Stimulated activated CD4-positive, alpha-beta T cell treated with anti-CD3 and anti-CD28 coated beads, Interleukin-12 subunit alpha, Interleukin-12 subunit beta, amount 100 ng/mL, for 4 hours (primary cell): ENCODE data around the gene GNPNAT1.

Experiments
- DNase-seq: peaks from one replicate; pipeline ENCODE4 v3.0.0-alpha.2; 2020

Gene GNPNAT1

DNA sequence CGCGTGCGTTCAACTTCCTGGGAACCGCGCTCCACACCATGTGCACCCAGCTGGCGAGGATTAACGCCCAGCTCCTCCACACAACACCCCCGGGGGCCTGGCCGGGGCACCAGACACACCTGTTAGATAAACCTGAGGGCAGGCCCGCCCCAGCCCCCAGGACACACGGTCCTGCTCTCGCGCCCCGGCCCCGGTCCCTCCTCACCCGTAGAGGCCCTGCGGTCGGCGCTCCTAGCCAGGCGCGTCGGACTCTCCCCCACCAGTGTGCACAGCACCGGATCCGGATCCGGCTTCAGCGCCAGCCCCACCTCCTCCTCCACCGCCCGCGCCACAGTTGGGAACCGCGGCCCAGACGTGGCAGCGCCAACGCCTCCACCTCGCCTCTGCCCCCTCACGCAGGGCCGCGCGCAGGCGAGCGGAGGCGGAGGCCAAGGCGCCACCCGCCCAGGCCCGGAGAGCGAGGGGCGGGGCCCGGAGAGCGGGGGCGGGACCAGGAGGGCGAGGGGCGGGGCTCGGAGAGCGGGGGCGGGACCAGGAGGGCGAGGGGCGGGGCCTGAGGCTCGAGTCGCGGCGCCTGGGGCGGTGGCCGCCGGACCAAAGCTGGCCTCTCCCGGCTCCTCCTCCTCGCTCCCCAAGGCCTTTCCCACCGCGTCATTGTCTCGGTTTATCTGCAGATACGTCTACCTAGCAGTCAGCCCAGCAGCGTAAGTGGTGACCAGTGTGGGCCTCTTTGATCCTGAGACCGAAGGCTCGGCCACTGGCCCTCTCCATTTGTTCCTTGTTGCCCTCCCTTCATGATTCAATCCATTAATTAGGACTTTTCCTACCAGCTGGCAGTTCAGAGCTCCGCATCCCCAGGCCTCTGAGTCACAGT is at the start of gene GNPNAT1:
TSS of gene GNPNAT1 (minus strand) at position 385 of the 874 bp plus-strand sequence. CDS start 6,957 bp downstream, outside the sequence.
- peak; percentile 81 for DNase-seq

GRCh38 chr14:52840877-52841276 is 49.5 kb upstream of the GNPNAT1 start:
- DNase-seq = no peak

GRCh38 chr14:52837451-52837850 is 46.0 kb upstream of the GNPNAT1 start:
- DNase-seq = no peak

- no peak for DNase-seq
Observed at GRCh38 chr14:52836063-52836462, 44.7 kb upstream of the GNPNAT1 start.

- no peak for DNase-seq
Observed at GRCh38 chr14:52835122-52835903, 43.9 kb upstream of the GNPNAT1 start.

DNA sequence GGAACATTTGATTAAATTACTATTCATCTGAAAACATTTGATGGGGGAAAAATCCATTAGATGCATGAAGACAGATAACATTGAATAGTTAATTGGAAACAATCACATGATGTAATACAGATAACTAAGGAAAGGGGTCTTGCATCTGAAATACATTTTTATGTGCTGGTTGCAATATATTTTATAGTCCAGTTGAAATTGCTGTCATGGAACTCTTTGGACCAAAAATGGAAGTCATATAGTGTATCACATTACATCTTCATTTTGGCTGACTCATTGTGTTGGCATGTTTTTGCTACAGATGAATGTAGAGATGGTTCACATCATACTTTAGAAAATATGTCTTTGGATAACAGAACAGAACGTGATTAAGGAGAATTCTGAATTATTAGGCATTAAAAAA is 43.0 kb upstream of the GNPNAT1 start:
- DNase-seq = no peak

- no peak for DNase-seq
Observed at GRCh38 chr14:52833891-52834290, 42.5 kb upstream of the GNPNAT1 start.

- no peak for DNase-seq
Observed at GRCh38 chr14:52829527-52830185, 38.2 kb upstream of the GNPNAT1 start.

GRCh38 chr14:52827426-52827825 is 36.0 kb upstream of the GNPNAT1 start:
- DNase-seq = no peak

GRCh38 chr14:52825085-52825484 is 33.7 kb upstream of the GNPNAT1 start:
- DNase-seq = no peak

GRCh38 chr14:52824462-52824861 is 33.1 kb upstream of the GNPNAT1 start:
- no peak for DNase-seq

GRCh38 chr14:52821805-52822250 is 30.4 kb upstream of the GNPNAT1 start:
- DNase-seq = no peak

DNA sequence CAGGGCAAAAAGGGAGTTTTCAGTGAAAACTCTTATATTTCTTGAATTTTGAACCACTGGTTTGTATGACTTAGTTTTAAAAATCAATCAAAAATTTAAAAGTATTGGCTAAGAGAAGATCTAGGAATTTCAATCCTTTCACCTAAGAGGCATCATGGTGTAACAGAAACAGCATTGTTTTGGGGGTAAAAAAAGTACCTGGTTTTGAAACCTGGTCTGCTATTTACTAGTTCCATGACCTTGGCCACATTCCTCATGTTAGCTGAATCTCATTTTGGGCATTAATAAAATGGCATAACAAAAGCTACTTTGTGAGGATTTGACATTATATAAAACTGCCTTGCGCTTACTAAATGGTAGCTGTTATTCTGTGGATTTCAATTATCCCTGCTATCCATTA is 16.7 kb upstream of the GNPNAT1 start:
- DNase-seq = no peak

- DNase-seq = no peak
Observed at GRCh38 chr14:52806115-52806514, 14.7 kb upstream of the GNPNAT1 start.

GRCh38 chr14:52802597-52802996 is 11.2 kb upstream of the GNPNAT1 start:
- DNase-seq = no peak

DNA sequence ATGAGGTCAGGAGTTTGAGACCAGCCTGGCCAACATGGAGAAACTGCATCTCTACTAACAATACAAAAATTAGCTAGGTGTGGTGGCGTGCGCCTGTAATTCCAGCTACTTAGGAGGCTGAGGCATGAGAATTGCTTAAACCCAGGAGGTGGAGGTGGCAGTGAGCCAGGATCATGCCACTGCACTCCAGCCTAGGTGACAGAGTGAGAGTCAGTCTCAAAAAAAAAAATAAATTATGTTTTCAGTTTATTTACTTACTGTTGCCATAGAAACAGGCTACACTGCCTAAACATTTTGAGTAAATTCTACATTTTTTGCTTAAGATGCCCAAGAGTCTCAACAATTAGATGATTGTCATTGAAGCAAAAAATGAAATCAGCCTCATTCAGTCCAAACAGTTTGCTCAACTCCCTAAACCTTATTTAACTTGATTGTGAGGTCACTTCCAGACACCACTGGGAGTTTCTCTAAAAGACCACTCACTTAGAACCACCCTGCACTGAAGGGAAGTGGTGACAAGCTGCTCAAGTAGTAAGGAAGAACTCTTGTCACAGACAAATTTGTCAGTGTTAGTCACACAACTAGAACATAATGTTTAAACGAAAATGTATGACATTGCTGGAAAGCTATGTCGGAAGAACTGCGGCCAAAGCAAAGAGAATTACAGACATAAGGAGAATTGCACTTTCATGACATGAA is 9.8 kb upstream of the GNPNAT1 start:
- no peak for DNase-seq

GRCh38 chr14:52798826-52799225 is 7.4 kb upstream of the GNPNAT1 start:
- DNase-seq = no peak

DNA sequence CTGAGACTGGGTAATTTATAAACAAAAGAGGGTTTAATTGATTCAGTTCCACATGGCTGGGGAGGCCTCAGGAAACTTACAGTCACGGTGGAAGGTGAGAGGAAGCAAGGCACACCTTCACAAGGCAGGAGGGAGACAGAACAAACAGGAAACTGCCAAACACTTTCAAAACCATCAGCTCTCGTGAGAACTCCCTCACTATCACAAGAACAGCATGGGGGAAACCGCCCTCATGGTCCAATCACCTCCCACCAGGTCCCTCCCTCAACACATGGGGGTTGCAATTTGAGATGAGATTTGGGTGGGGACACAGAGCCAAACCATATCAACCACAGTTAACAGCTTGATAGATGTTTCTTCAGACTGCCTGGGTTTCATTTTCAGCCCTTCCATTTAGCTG is 6.2 kb upstream of the GNPNAT1 start:
- no peak for DNase-seq

DNA sequence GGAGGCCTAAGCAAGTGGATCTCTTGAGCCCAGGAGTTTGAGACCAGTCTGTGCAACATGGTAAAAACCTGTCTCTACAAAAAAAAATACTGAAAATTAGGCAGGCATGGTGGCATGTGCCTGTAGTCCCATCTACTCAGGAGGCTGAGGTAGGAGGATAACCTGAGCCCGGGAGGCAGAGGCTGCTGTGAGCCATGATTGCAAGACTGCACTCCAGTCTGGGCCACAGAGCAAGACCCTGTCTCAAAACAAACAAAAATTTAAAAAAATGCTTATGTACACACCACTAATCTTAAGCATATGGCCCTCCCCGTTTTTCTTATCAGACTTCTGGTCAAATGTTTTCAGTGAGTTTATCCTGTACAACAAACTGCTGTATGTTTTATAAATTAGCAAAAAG is 1.7 kb upstream of the GNPNAT1 start:
- DNase-seq = no peak

GRCh38 chr14:52792097-52792415 is 649 bp upstream of the GNPNAT1 start:
- DNase-seq = no peak

GRCh38 chr14:52790756-52791222 is 618 bp downstream of the GNPNAT1 start:
- DNase-seq = no peak

GRCh38 chr14:52790011-52790755 is 1.2 kb downstream of the GNPNAT1 start:
- no peak for DNase-seq
